CD4-positive, alpha-beta T cell treated with Interleukin-4 for 4 hours (primary cell): ENCODE results near the gene SPINK6.

Experiments used
- DNase-seq: peaks from one replicate; pipeline ENCODE4 v3.0.0-alpha.2; 2020

Gene SPINK6

DNA sequence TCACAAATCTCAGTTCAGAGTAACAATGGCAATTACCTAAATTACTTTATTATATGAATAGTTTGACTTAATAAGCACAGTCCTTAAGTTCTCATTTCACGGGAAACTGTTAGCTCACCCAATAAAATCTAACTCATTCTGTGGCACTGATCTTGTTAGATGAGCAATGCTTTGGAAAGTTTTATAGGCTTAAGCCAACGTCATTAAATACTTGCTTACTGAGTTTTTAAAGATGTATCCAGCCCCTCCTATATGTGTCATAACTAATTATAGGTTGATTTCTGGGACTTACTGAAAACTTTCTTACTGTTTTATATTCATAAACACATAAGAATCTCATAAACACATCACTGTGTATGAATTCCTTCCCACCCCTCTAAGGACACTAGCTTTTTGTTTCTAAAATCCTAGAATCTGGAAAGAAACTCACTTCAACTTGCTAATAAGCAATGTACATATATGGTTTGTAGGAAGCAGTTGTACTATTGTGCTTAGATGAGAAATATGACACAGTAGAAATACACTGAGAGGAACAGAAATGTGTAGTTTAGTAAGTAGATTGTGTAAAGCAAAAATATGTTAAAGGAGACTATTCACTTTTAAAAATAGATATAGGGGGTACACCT is 21.4 kb downstream of the SPINK6 start:
- no peak for DNase-seq

DNA sequence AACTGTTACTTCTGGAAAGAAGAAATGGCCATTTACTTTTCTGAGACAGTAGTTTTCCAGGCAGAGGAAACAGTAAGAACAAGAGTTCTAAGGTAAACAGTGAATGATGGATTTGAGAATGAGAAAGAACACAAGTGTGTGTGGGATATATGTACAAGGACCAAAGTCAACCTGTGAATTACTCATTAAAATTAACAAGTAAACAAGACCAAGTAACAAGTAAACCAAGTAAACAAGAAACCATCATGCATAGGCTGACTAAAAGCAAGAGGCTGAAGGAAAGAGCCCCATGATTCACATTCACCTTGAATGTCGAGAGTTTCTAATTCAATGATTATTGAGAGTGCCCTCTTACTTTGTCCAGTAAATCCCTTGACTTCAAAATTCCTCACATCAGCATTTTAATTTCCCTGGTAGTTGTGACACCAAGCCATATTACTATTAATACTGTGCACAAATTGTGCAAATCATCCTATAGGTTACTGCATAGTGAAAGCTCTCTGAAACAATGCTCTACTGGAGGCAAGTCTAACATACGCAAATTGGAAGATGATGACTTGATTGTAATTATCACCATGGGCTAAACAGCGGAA is 25.6 kb downstream of the SPINK6 start:
- no peak for DNase-seq

DNA sequence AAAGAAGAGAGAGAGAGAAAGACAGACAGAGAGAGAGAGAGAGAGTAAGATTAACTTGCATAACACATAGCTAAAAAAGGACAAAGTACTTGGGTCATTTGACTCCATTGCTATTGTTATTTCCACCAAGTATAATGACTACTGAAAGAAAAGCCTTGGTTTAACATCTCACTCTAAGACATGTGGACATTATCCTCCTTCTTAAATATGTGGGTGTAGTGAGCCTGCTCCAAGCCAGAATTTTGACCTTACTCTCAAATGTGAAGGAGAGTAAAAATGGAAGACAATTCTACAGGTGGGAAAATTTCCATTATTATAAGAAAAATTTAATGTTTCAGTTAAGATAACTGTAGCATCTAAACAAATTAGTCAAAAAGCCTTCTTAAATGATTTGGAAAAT is 27.0 kb downstream of the SPINK6 start:
- DNase-seq = no peak

DNA sequence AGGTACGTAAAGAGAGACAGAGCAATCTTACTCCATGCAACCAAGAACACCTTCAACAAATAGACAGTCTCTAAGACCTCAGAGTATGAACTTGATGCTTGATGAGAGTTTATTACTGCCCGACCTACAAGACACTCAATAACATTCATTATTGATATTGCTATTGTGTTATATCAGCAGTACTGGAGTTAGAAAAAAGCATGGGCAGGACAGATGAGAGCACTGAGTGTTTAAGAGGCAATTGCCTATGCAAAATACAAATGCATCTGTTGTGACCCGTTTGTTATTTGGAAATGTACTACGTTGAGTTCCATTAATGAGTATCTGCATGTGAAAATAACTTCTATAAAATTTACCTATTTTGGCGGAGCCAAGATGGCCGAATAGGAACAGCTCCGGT is 27.4 kb downstream of the SPINK6 start:
- DNase-seq = no peak

DNA sequence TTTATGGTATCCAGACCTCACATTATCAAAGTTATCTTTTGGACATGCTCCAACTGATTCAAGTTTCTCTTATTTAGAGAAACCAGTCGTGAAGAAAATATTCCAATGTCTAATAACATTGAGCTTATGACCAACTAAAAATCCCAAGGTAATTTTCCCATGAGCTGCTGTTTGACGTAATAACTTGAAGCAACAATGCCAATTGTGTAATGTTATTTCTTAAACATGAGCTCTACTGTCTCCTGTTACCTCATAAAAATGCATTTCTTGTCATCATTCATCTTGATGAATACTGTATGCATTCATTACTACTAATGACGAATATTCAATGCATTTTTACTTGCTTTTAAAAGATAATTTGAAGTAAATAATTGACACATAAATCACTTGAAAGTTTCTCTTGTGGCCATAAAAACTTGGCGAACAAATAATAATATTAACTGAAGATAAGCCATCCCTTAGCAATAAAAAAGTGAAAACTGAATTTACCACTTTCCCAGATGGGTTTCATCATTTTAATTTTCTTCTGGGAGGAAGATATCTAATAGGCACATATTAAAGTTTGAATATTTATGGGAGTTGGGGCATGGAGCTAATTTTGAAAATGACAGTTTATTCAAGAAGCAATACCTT is 35.1 kb downstream of the SPINK6 start:
- DNase-seq = no peak

DNA sequence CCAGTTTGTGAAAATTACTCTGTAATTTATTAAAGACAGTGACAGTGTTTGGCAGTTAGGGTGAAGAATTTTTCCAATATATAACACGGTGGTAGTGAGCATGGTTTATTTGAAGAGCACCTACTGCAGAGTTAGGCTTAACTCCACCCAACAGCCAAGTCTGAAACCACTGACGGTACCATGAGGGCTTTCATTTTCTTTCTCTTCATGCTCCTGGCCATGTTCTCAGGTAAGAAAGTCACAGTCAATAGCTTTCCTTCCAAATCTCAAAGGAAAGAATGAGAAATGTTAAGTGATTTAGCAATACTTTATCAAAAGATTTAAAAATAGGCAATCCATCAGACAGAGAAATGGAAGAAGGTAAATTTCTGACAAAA is 35.6 kb downstream of the SPINK6 start, which contains the start of gene MARCOL:
Gene MARCOL, plus strand, starts transcription at position 108 of the 377 bp plus-strand sequence. Its CDS starts 73 bp downstream, at position 181.
- DNase-seq = no peak

DNA sequence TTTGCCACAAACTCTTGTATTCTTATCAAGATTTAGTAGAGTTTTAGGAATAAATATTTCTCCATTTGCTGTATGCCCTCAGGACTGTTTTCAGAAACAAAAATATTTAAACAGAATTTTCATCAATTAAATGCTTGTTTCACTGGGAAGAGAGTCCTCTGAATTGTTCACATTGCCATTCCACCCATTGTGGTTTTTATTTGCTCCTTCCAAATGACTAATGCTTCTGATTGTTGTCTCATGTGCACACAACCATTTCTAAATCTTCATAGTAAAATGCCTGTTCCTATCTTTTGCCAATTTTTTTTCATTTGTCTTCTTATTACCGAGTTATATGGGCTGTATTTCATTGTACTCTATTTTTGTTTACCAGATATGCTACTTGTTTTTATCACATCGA is 46.1 kb downstream of the SPINK6 start:
- no peak for DNase-seq

DNA sequence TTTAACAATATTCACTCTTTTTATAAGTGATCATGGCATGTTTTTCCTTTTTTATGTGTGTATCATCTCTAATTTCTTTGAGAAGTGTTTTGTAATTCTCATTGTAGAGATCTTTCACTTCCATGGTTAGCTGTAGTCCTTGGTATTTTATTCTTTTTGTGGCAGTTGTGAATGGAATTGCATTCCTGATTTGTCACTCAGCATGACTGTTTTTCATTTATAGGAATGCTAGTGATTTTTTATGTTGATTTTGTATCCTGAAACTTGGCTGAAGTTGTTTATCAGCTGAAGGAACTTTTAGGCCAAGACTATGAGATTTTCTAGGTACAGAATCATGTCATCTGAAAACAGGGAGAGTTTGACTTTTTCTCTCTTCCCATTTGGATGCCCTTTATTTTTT is 52.6 kb downstream of the SPINK6 start:
- no peak for DNase-seq

DNA sequence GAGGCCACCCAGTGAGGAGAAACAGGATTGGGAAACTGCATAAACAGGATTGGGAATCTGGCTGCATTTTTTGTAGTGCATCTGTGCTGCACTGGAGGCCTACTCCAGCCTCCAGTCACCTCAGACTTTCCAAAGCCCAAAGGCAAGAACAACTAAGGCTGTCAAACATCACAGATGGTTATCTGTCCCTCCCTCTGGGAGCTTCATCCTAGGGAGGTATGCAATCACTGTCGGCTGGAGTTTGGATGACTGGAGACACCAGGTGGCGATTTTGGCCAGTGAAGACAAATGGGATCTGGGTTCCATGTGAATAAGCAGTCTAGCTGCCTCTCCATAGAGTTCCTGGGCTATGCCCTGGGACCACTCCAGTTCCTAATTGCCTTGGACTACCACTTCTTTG is 56.4 kb downstream of the SPINK6 start:
- DNase-seq = no peak

DNA sequence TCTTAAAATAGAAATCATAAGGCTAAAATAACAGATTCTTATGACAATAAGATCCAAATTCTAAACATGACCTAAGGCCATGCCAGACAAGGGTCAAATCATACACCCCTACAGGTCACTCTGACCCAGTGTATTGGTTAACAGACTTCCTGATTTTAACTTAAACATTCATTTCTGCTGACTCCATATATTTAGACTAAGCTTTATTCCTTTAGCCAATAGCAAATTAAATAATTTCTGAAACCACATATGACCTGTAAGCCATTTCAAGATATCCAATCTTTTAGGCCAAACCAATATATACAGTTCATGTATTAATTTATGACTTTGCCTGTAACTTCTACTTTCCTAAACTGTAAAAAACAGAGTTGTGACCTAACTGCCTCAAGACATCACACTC is 58.4 kb downstream of the SPINK6 start:
- DNase-seq = no peak
